Measurements from ENCODE around the gene ACY1. TPM values are rescaled to one million over a fixed set of nuclear protein-coding genes. Genes with fewer than 3 reads are reported as not detected.

Gene ACY1
- total RNA-seq, 1 experiment from 2014 or later = 62.6 TPM

DNA sequence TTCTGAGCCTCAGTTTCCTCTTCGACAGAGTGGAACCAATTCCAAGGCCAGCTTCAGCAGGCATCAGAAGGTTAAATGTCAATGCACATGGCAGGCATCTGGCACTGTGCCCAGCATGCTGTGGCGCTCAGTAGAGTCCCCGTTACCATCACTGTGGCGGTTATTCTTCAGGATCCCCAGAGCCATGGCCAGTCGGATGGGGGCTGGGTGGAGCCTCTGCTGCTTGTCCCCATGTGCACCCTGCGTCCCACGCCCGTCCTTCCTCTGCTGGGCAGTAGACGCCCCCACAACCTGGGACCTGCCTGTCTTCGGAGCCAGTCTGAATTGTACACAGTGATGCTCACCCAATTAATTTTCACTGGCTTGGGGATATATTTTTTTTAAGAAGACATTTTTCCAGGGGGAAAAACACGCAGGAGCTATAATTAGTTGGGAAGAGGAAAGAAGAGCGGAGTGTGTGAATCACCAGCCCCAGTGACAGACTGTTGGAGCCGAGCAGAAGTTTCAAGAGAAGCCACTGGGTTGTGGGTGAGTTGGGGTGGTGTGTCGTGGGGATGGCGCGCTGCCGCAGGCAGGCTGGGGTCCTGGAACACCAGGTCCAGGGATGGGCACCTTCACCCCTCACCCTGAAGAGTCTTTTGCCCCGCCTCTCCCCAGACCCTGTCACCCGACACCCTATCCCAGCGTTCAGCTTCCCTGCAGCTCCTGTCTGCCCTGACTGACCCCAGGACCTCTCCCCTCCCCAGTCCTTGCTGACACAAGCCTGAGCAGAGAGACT, 39.2 kb downstream of the ACY1 start:
- Mint-ChIP-seq H3K27me3 (ENCODE audit: low read depth) (peaks cover under 1% of the 10 kb centered on the region), H3K4me1 (peaks cover 14 to 24% of the 10 kb centered on the region in 2 experiments), H3K36me3 (ENCODE audit: insufficient read depth in 1 of 3, low read depth in 3 of 3) (no peaks in the 10 kb centered on the region), H3K4me3 (no peak overlapping the region), H3K27ac (no peak overlapping the region), H3K9me3 (no peaks in the 10 kb centered on the region)
- Histone ChIP-seq H2BK15ac (ENCODE audit: low read depth, low read length) (no peak overlapping the region), H3K9me3 (ENCODE audit: control insufficient read depth, low read depth, low read length) (no peaks in the 10 kb centered on the region), H3K14ac (ENCODE audit: insufficient read depth, low read length) (no peak overlapping the region), H2BK5ac (ENCODE audit: insufficient read length, low read length) (no peak overlapping the region), H4K91ac (ENCODE audit: insufficient read length, low read depth, low read length) (no peak overlapping the region), H3T11ph (ENCODE audit: low read length) (no peak overlapping the region), H2BK20ac (ENCODE audit: low read depth, low read length, poor library complexity, severe bottlenecking) (no peak overlapping the region), H4K20me1 (ENCODE audit: control insufficient read depth, insufficient read depth, insufficient read length) (peaks cover 5% of the 10 kb centered on the region), H3K56ac (ENCODE audit: insufficient read length, low read depth, low read length) (no peak overlapping the region), H4K8ac (replicated peaks; ENCODE audit: insufficient read length, low read depth, low read length) (no peak overlapping the region), H2AK5ac (ENCODE audit: insufficient read length, low read length) (no peak overlapping the region), H3K23me2 (ENCODE audit: insufficient read length, low read depth, low read length, poor library complexity, severe bottlenecking) (no peaks in the 10 kb centered on the region), H2BK12ac (ENCODE audit: insufficient read length, low read depth, low read length) (no peak overlapping the region), H3K79me2 (ENCODE audit: insufficient read depth, low read length) (no peaks in the 10 kb centered on the region), H3K4me1 (ENCODE audit: insufficient read depth, low read length) (peaks cover 4% of the 10 kb centered on the region; the same call in 1 of the 2 replicates), H2AFZ (ENCODE audit: low read length) (no peak overlapping the region), H3K23ac (ENCODE audit: insufficient read length, low read depth, low read length) (no peak overlapping the region), H3K18ac (ENCODE audit: insufficient read length, low read depth, low read length) (no peak overlapping the region), H3K4me2 (ENCODE audit: insufficient read depth, insufficient read length, low read length) (no peak overlapping the region), H3K27ac (ENCODE audit: insufficient read length, low read depth, low read length) (no peak overlapping the region), H4K5ac (ENCODE audit: insufficient read length, low read depth, low read length) (no peak overlapping the region), H3K79me1 (ENCODE audit: insufficient read depth, low read depth, low read length, poor library complexity, severe bottlenecking) (no peaks in the 10 kb centered on the region), H2BK120ac (ENCODE audit: low read depth, low read length, poor library complexity, severe bottlenecking) (no peak overlapping the region), H3K9ac (ENCODE audit: extremely low read depth, insufficient read length, low read length) (no peak overlapping the region), H3K27me3 (ENCODE audit: insufficient read depth, low read length) (no peaks in the 10 kb centered on the region), H3K4ac (ENCODE audit: low read depth, low read length) (no peak overlapping the region)
- no CpG with 5 or more reads among the region's 20 CpGs for WGBS (ENCODE audit: extremely low coverage, insufficient read length, low lambda C conversion rate)
- DNase-seq = peak; percentile 53
- TF ChIP-seq, protein P1, sequence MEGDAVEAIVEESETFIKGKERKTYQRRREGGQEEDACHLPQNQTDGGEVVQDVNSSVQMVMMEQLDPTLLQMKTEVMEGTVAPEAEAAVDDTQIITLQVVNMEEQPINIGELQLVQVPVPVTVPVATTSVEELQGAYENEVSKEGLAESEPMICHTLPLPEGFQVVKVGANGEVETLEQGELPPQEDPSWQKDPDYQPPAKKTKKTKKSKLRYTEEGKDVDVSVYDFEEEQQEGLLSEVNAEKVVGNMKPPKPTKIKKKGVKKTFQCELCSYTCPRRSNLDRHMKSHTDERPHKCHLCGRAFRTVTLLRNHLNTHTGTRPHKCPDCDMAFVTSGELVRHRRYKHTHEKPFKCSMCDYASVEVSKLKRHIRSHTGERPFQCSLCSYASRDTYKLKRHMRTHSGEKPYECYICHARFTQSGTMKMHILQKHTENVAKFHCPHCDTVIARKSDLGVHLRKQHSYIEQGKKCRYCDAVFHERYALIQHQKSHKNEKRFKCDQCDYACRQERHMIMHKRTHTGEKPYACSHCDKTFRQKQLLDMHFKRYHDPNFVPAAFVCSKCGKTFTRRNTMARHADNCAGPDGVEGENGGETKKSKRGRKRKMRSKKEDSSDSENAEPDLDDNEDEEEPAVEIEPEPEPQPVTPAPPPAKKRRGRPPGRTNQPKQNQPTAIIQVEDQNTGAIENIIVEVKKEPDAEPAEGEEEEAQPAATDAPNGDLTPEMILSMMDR (conservative IDR thresholded peaks at IDR 0.05) = no peak

Measured in H9 (cell line).